ENCODE data around the gene TAF11L3.
"Not testable (repeated sequence)": the region's sequence is repeated elsewhere in the genome, so short reads cannot be mapped to it uniquely, and the experiment has no call there.

Gene TAF11L3

DNA sequence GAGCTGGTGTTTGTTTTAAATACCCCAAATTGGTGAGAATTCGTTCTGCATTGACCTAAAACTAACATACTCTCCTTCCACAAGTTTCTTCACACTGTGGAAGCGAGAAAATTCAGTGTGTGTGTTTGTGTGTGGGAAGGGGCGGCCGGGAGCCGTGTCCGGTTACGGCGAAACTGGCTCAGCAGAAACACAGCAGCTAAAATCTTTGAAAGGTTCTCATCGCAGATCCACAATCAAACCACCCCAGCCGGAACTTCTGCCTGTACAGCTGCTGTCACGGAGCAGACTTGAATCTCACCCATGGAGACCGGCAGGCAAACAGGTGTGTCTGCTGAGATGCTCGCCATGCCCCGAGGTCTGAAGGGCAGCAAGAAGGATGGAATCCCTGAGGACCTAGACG is at the start of gene TAF11L3:
Gene TAF11L3, plus strand, starts transcription at position 301 of the 400 bp plus-strand sequence.
- DNase-seq = not testable (repeated sequence)

GRCh38 chr5:17470064-17470463 is 48.1 kb upstream of the TAF11L3 start:
- DNase-seq = no peak

GRCh38 chr5:17475064-17475463 is 43.1 kb upstream of the TAF11L3 start:
- not testable (repeated sequence) for DNase-seq

DNA sequence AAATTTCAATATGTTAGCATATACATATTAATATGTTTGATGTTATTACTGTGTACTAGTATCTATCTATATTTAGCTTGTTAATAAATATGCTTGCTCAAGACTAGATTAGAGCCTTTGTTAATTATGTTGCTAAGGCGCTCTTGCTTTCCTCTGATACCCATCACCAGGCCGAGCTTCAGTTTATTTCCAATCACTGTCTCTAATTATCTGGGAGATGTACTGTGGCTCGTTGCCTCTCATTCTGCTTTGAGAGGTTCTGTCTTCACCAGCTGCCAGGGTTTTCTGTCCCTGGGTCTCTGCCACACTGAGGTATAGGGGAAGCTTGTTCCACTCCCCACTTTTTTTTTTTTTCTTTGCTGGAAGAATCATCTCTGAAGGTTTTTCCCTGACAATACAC is 41.1 kb upstream of the TAF11L3 start:
- DNase-seq = no peak

DNA sequence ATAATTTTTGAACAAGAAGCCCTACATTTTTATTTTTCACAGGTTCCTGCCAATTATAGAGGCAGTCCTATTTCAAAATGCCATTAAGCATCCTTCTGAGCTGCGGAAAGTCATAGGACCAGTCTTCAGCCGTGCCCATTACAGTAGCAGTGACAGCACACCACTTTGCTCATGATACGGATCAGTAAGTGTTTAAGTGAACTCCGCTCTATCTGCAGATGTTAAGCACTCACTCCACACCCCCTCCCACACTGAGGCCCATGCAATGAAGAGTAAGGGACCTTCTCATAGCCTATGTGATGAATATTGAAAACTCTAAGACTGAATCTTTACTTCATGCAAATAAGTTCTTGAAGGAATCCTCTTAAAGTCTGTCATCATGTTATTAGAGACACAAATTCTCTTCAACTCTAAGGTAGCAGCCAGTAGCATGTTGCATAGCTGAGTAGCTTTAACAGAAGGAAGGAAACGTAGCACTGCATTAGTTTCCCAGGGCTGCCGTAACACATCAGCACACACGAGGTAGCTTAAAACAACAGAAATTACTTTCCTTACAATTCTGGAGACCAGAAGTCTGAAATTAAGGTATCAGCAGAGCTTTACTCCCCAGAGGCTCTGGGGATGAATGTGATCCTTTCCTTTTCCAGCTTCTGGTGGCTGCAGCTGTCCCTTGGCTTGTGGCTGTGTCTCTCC is 40.4 kb upstream of the TAF11L3 start:
- DNase-seq = no peak

DNA sequence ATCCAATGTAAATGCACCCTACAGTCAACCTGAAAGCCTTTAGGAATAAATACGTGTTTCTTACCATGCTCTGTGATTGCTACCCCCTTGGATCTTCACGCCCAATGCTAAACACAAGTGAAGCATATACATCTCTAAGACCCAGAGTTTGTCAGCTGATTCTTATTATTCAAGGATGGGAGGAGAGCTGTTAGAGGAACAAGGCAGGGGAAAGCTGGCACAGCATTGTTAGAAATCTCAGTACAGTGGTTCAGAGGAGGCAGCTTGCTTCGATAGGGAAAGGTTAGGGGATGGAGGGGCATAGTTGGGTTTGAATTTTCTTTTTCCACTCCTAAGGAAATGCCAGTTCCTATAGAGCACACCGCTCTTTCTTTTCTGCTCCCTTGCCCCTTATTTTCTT is 36.8 kb upstream of the TAF11L3 start:
- DNase-seq = no peak

- DNase-seq = no peak
These were observed 35.4 kb upstream of the TAF11L3 start for GRCh38 chr5:17482790-17483189.

DNA sequence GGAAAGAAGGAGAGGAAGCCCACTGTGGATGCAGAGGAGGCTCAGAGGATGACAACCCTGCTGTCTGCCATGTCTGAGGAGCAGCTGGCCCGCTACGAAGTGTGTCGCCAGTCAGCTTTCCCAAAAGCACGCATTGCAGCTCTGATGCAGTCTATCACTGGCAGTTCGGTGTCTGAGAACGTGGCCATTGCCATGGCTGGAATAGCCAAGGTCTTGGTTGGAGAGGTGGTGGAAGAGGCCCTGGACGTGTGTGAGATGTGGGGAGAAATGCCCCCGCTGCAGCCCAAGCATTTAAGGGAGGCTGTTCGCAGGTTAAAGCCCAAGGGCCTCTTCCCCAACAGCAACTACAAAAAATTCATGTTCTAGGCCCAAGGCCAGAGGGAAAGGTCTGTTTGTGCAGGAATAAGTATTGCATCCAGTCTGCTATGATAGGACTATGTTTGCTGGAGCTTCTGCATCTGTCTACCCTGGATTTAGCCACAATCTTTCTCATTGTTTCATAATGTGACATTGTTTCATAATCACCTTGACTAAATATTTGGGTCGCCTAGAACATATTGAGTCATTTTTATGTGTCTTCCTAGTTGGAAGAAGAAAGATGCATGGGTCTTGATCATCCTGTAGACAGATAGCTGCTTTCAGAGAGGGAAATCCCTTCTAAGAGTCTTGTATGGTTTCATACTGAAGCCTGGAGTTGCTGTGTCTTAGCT is 31.5 kb upstream of the TAF11L3 start:
- DNase-seq = not testable (repeated sequence)

GRCh38 chr5:17487174-17487512 is 31.0 kb upstream of the TAF11L3 start:
- DNase-seq = no peak

- not testable (repeated sequence) for DNase-seq
These were observed 26.9 kb upstream of the TAF11L3 start for GRCh38 chr5:17491257-17491656.

- DNase-seq = no peak
These were observed 25.4 kb upstream of the TAF11L3 start for GRCh38 chr5:17492770-17493169.

- no peak for DNase-seq
These were observed 20.7 kb upstream of the TAF11L3 start for GRCh38 chr5:17497446-17497845.

- DNase-seq = not testable (repeated sequence)
These were observed 20.2 kb upstream of the TAF11L3 start, which contains the start of gene TAF11L2 for GRCh38 chr5:17497931-17498330. Gene TAF11L2 (plus strand): TSS chr5:17498231.

DNA sequence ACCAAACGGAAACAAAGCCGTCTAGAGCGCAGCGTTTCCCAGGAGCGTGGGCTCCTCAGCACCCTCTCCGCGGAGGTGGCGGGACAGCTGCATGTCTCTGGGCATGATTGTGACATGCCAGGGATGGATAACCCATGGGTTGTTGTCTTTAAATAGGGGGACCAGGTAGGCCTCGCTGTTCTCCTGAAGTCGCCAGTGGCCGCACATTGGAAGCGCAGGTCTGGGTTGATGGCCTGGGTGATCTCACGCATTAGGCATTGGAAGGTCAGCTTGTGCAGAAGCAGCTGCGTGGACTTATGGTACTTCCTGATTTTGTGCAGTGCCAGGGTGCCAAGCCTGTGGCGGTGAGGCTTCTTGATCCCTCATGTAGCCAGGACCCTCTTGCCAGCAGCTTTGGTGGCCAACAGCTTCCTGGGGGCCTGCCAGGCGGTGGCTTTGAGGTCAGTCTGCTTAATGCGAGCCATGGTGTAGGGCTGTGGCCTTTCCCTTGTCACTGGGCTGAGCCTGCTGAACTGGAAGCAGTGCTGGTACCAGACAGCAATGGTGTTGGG is 6.3 kb upstream of the TAF11L3 start:
- no peak for DNase-seq

- DNase-seq = not testable (repeated sequence)
These were observed 641 bp upstream of the TAF11L3 start for GRCh38 chr5:17517526-17517925.

- DNase-seq = not testable (repeated sequence)
These were observed 1.3 kb downstream of the TAF11L3 start for GRCh38 chr5:17519508-17519907.

- not testable (repeated sequence) for DNase-seq
These were observed 3.3 kb downstream of the TAF11L3 start, which contains the start of gene TAF11L4 for GRCh38 chr5:17521501-17521900. Gene TAF11L4 (plus strand): TSS chr5:17521801.

- not testable (repeated sequence) for DNase-seq
These were observed 6.8 kb downstream of the TAF11L3 start, which contains the start of gene TAF11L5 for GRCh38 chr5:17524935-17525334. Gene TAF11L5 (plus strand): TSS chr5:17525235.

- not testable (repeated sequence) for DNase-seq
These were observed 8.3 kb downstream of the TAF11L3 start for GRCh38 chr5:17526504-17526903.

GRCh38 chr5:17528369-17528768 is 10.2 kb downstream of the TAF11L3 start, which contains the start of gene TAF11L6:
Gene TAF11L6 (plus strand): TSS chr5:17528669.
- not testable (repeated sequence) for DNase-seq

All from CD4-positive, alpha-beta T cell treated with Interleukin-17A for 4 hours (primary cell).